Measurements from ENCODE around the gene KRT79. TPM values are rescaled to one million over a fixed set of nuclear protein-coding genes. Genes with fewer than 3 reads are reported as not detected.

Gene KRT79
- total and polyA plus RNA-seq, 2 experiments from 2014 or later: not detected

GRCh38 chr12:52820521-52820920, 13.6 kb downstream of the KRT79 start:
- no peak for TF ChIP-seq CTCF (IDR thresholded peaks at IDR 0.05; ENCODE audit: low read depth, low read length)
- H3K9me3 ChIP-seq (ENCODE audit: low read depth): no peaks in the 10 kb centered on the region
- no peak overlapping the region for H3K4me3 ChIP-seq
- no peak for DNase-seq (ENCODE audit: low read depth in 1 of 2, low spot score in 1 of 2)
- no peak overlapping the region for H3K27ac ChIP-seq
- H3K4me1 ChIP-seq (ENCODE audit: low read depth): no peaks in the 10 kb centered on the region
- H3K27me3 ChIP-seq: no peaks in the 10 kb centered on the region
- H3K36me3 ChIP-seq: no peaks in the 10 kb centered on the region

GRCh38 chr12:52819731-52820510, 14.2 kb downstream of the KRT79 start:
- Histone ChIP-seq H3K4me1 (ENCODE audit: low read depth) (no peaks in the 10 kb centered on the region), H3K27ac (no peak overlapping the region), H3K9me3 (ENCODE audit: low read depth) (no peaks in the 10 kb centered on the region), H3K27me3 (no peaks in the 10 kb centered on the region), H3K36me3 (no peaks in the 10 kb centered on the region), H3K4me3 (no peak overlapping the region)
- no peak for TF ChIP-seq CTCF (IDR thresholded peaks at IDR 0.05; ENCODE audit: low read depth, low read length)
- DNase-seq (ENCODE audit: low read depth in 1 of 2, low spot score in 1 of 2): no peak

- H3K27ac ChIP-seq: no peak overlapping the region
- no peaks in the 10 kb centered on the region for H3K9me3 ChIP-seq (ENCODE audit: low read depth)
- no peaks in the 10 kb centered on the region for H3K4me1 ChIP-seq (ENCODE audit: low read depth)
- no peaks in the 10 kb centered on the region for H3K36me3 ChIP-seq
- no peaks in the 10 kb centered on the region for H3K27me3 ChIP-seq
- no peak for DNase-seq (ENCODE audit: low read depth in 1 of 2, low spot score in 1 of 2)
- no peak overlapping the region for H3K4me3 ChIP-seq
- no peak for TF ChIP-seq CTCF (IDR thresholded peaks at IDR 0.05; ENCODE audit: low read depth, low read length)
Measured at GRCh38 chr12:52818887-52819420, 15.2 kb downstream of the KRT79 start.

- no peak overlapping the region for H3K4me3 ChIP-seq
- no peaks in the 10 kb centered on the region for H3K4me1 ChIP-seq (ENCODE audit: low read depth)
- no peak for DNase-seq (ENCODE audit: low read depth in 1 of 2, low spot score in 1 of 2)
- no peaks in the 10 kb centered on the region for H3K9me3 ChIP-seq (ENCODE audit: low read depth)
- no peak for TF ChIP-seq CTCF (IDR thresholded peaks at IDR 0.05; ENCODE audit: low read depth, low read length)
- no peaks in the 10 kb centered on the region for H3K27me3 ChIP-seq
- H3K36me3 ChIP-seq: no peaks in the 10 kb centered on the region
- H3K27ac ChIP-seq: no peak overlapping the region
Measured at GRCh38 chr12:52818388-52818787, 15.7 kb downstream of the KRT79 start.

GRCh38 chr12:52817699-52818238, 16.3 kb downstream of the KRT79 start:
- Histone ChIP-seq H3K27ac (no peak overlapping the region), H3K36me3 (no peaks in the 10 kb centered on the region), H3K27me3 (no peaks in the 10 kb centered on the region), H3K4me3 (no peak overlapping the region), H3K4me1 (ENCODE audit: low read depth) (no peaks in the 10 kb centered on the region), H3K9me3 (ENCODE audit: low read depth) (no peaks in the 10 kb centered on the region)
- no peak for TF ChIP-seq CTCF (IDR thresholded peaks at IDR 0.05; ENCODE audit: low read depth, low read length)
- no peak for DNase-seq (ENCODE audit: low read depth in 1 of 2, low spot score in 1 of 2)
